Testis (tissue), 5 donors: ENCODE measurements around the gene PRMT7. TPM values are rescaled to one million over a fixed set of nuclear protein-coding genes. Genes with fewer than 3 reads are reported as not detected.

Source experiments
- DNase-seq: peaks from one replicate; pipeline ENCODE4 v3.0.0-alpha.2; 2019
- H3K27ac ChIP-seq, 2 donors: fragments of 200-600 bp; sonication (generic); one replicate each; pipeline ENCODE4 v1.5.1; 2019
- H3K27me3 ChIP-seq: fragments of 200-600 bp; sonication (generic); one replicate; pipeline ENCODE4 v1.5.1; 2019
- H3K36me3 ChIP-seq: fragments of 200-600 bp; sonication (generic); one replicate; pipeline ENCODE4 v1.5.1; 2017; ENCODE audit warnings: low read depth; ENCODE audit errors: missing control alignments
- H3K4me1 ChIP-seq: fragments of 200-600 bp; sonication (generic); one replicate; pipeline ENCODE4 v1.5.1; 2019
- H3K4me3 ChIP-seq, 2 donors: fragments of 200-600 bp; sonication (generic); one replicate each; pipeline ENCODE4 v1.5.1; 2017 to 2019
- H3K9me3 ChIP-seq: fragments of 200-600 bp; sonication (generic); one replicate; pipeline ENCODE4 v1.5.1; 2017
- CTCF ChIP-seq, 3 experiments: fragments of 450-650 bp in 2 of 3; fragments of 200-600 bp in 1 of 3; sonication (generic) in 1 of 3; IDR thresholded peaks; one replicate each; pipeline ENCODE4 v1.5.1; 2016 to 2019; ENCODE audit warnings: antibody characterized with exemption in 3 of 3, mild to moderate bottlenecking in 2 of 3, moderate library complexity in 1 of 3
- POLR2A ChIP-seq: fragments of 450-650 bp; IDR thresholded peaks from one replicate; pipeline ENCODE4 v1.6.1; 2017; ENCODE audit warnings: antibody characterized with exemption, mild to moderate bottlenecking, moderate library complexity
- WGBS, 2 donors: methylation state at CpG; one replicate each; pipeline ENCODE4 v1.1.5; 2018; 5-methylcytosine and 5-hydroxymethylcytosine counted together
- intact Hi-C: fragments of 100-400 bp; cut with DNase I; formaldehyde crosslinking; loops from one replicate; pipeline ENCODE4 v1.15.1; 2023; ENCODE audit warnings: low total_unique reads
- long read RNA-seq, 2 donors: transcript quantifications; one replicate each; lab custom pipeline, GENCODE V29; 2026
- polyA plus RNA-seq: library from polyadenylated mRNA; stranded (reverse); fragments of 350-450 nt; fragmentation: Illumina TruSeq; extraction: RNeasy Lipid Tissue Mini Kit (QIAGEN cat#74804); gene quantifications from one replicate; pipeline ENCODE4 v1.2.3, GENCODE V29; 2014; ENCODE audit warnings: low read depth, low replicate concordance; ENCODE audit not compliant: insufficient read depth
- total RNA-seq, 2 donors: library from RNA; depleted of rRNA; stranded (reverse); fragments of >200 nt; gene quantifications; one replicate each; pipeline ENCODE4 v1.2.3, GENCODE V29; 2016

Gene PRMT7
- total RNA-seq: 100 to 1,000 TPM in 1 of 2 donors, 10 to 100 TPM in 1; 99.3 to 111 TPM
- polyA plus RNA-seq: 47.9 TPM
- long read RNA-seq, donor 1, partial matches to known transcripts: 0 of 4 reads
- long read RNA-seq, donor 1, other reads (novel, unspliced or antisense): 0 of 4 reads
- long read RNA-seq, donor 2, partial matches to known transcripts: 0 of 1 reads
- long read RNA-seq, donor 2, other reads (novel, unspliced or antisense): 0 of 1 reads

GRCh38 chr16:68310774-68311511 is at the start of gene PRMT7, which contains the start of gene SLC7A6OS:
TSS of gene PRMT7 (plus strand) at chr16:68311019. CDS start at chr16:68315980, 4,961 bp downstream.
TSS of gene SLC7A6OS (minus strand) at chr16:68310946. CDS start at chr16:68310926, 20 bp downstream.
- TF ChIP-seq POLR2A (no peak), CTCF (IDR thresholded peaks at IDR 0.05) (peak in 2 of 3 experiments; percentile 35 to 47)
- Histone ChIP-seq H3K4me1 (peaks cover 7% of the 10 kb centered on the region), H3K9me3 (no peaks in the 10 kb centered on the region), H3K27ac (peak within 1 kb of the TSS; percentile 31 to 71), H3K4me3 (peak within 1 kb of the TSS; percentile 67 to 92), H3K27me3 (no peaks in the 10 kb centered on the region), H3K36me3 (no peaks in the 10 kb centered on the region)
- 0 to 13% methylated on average over 3 to 62 of the region's 62 CpGs for WGBS, 2 donors
- peak; percentile 97 for DNase-seq
- intact Hi-C loops: loop anchor here (5.0 kb wide), 1 partner anchor 49 kb away; the partner anchor contains the start of gene SLC7A6

- H3K9me3 ChIP-seq: no peaks in the 10 kb centered on the region
- TF ChIP-seq CTCF (IDR thresholded peaks at IDR 0.05) (no peak), POLR2A (no peak)
- H3K36me3 ChIP-seq: no peaks in the 10 kb centered on the region
- no peak for DNase-seq
- peaks cover 19% of the 10 kb centered on the region for H3K4me1 ChIP-seq
- whole genome bisulfite sequencing, 2 donors: 30 to 35% methylated on average over 9 to 11 of the region's 11 CpGs
- H3K4me3 ChIP-seq: peak overlapping the region; percentile 82 to 84
- H3K27ac ChIP-seq: peak overlapping the region; percentile 84 to 94
- intact Hi-C loops: loop anchor here (2.0 to 5.0 kb wide), 2 partner anchors 49 to 65 kb away; partner anchors contain the start of genes PRMT7 and SLC7A6OS
- H3K27me3 ChIP-seq: no peaks in the 10 kb centered on the region
Measured at GRCh38 chr16:68263559-68264127, 47.2 kb upstream of the PRMT7 start.

GRCh38 chr16:68264128-68265077 is 46.4 kb upstream of the PRMT7 start, which contains the start of gene SLC7A6:
TSS of gene SLC7A6 (plus strand) at chr16:68264526. CDS start at chr16:68274727, 10,201 bp downstream.
- H3K36me3 ChIP-seq: no peaks in the 10 kb centered on the region
- H3K4me1 ChIP-seq: peaks cover 21% of the 10 kb centered on the region
- DNase-seq: peak; percentile 89
- H3K27ac ChIP-seq: peak within 1 kb of the TSS; percentile 86 to 94
- no peaks in the 10 kb centered on the region for H3K27me3 ChIP-seq
- intact Hi-C loops: loop anchor here (2.0 to 5.0 kb wide), 2 partner anchors 48 to 64 kb away; partner anchors contain the start of genes PRMT7 and SLC7A6OS
- TF ChIP-seq POLR2A: no peak
- TF ChIP-seq CTCF (IDR thresholded peaks at IDR 0.05): peak; percentile 56 to 75 (median 67)
- H3K4me3 ChIP-seq: peak within 1 kb of the TSS; percentile 82 to 84
- H3K9me3 ChIP-seq: no peaks in the 10 kb centered on the region
- WGBS, 2 donors: 0% methylated on average over 13 to 102 of the region's 123 CpGs
